ENCODE measurements around the gene MAP2. TPM values are rescaled to one million over a fixed set of nuclear protein-coding genes. Genes with fewer than 3 reads are reported as not detected.

MAP2 gene
- total and polyA plus RNA-seq, 2 donors (not counting 3 experiments of a cell fraction or from before 2014, with no cell fraction given): 19.4 to 46.1 TPM

DNA sequence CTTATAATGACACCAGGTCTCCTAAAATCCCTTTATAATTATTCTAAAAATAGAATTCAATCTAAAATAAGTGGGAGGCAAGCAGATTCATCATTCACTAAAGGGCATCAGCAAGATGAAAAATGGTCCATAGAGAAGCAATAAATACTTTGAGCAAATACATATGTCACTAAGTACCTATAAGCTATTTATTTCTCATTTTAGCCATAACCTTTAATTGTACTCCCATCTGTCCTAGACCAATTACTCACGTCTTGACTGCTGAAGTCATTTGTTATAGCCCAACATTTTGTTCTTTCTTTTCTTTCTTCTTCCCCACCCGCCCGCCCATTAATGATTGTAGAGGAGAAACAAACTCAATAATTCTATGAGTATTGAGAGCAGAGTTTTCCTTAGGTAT lies 105.7 kb downstream of the MAP2 start:
- Histone ChIP-seq H3K27me3 (ENCODE audit: control insufficient read depth in 2 of 2, insufficient read depth in 2 of 2, low read length in 2 of 2) (no peaks in the 10 kb centered on the region), H3K4me2 (ENCODE audit: insufficient read depth, low read length) (no peak overlapping the region), H3K9ac (replicated peaks; ENCODE audit: extremely low read depth, insufficient read depth, low read length) (no peak overlapping the region), H4K20me1 (replicated peaks; ENCODE audit: control insufficient read depth, extremely low read depth, insufficient read depth, low read length) (no peaks in the 10 kb centered on the region), H3K36me3 (ENCODE audit: control insufficient read depth in 2 of 2, extremely low read depth in 1 of 2, insufficient read depth in 2 of 2, low read length in 2 of 2) (no peaks in the 10 kb centered on the region), H3K79me2 (ENCODE audit: control insufficient read depth, insufficient read depth, low read length) (no peaks in the 10 kb centered on the region), H3K9me3 (replicated peaks; ENCODE audit: control insufficient read depth, insufficient read depth, low read length) (no peaks in the 10 kb centered on the region), H3K4me3 (replicated peaks in 1 of 3; ENCODE audit: insufficient read depth in 1 of 3, low read depth in 1 of 3, low read length in 3 of 3) (no peak overlapping the region), H3K27ac (ENCODE audit: insufficient read depth, low read depth, low read length) (no peak overlapping the region), H3K4me1 (ENCODE audit: control insufficient read depth, extremely low read depth, insufficient read depth, low read length) (peaks cover 27% of the 10 kb centered on the region), H3K9me1 (replicated peaks; ENCODE audit: control insufficient read depth, extremely low read depth, insufficient read depth, low read length) (no peaks in the 10 kb centered on the region), H2AFZ (ENCODE audit: low read depth, low read length) (no peak overlapping the region)
- FAIRE-seq (no peak), DNase-seq (ENCODE audit: low read depth, low spot score) (no peak)
- ChIA-PET POLR2A (no interaction called here), CTCF (interaction anchor here (0.9 kb wide), 1 partner anchor 45 kb away, joined by 3 read pairs; no protein-coding TSS in a partner anchor)
- dilution Hi-C loops (cut with MboI; ENCODE audit: extremely low pct_ligation_motif_present, low sequenced_read_pairs) (no loop called here), intact Hi-C loops (cut with micrococcal nuclease) (loop anchor here (10.0 kb wide), 1 partner anchor 645 kb away; the partner anchor contains the start of gene KANSL1L)
- BruUV-seq (replicated peaks): no TSS peak
- TF ChIP-seq JUN (IDR thresholded peaks at IDR 0.05; ENCODE audit: borderline replicate concordance, insufficient read depth, insufficient read length, low read depth): no peak
- TF ChIP-seq POLR2AphosphoS5 (IDR thresholded peaks at IDR 0.05; ENCODE audit: insufficient read depth, low read depth, low read length): no peak
- TF ChIP-seq GATA2 (IDR thresholded peaks at IDR 0.05; ENCODE audit: insufficient read depth, insufficient read length, low read depth, low read length): no peak
- TF ChIP-seq, protein P1, sequence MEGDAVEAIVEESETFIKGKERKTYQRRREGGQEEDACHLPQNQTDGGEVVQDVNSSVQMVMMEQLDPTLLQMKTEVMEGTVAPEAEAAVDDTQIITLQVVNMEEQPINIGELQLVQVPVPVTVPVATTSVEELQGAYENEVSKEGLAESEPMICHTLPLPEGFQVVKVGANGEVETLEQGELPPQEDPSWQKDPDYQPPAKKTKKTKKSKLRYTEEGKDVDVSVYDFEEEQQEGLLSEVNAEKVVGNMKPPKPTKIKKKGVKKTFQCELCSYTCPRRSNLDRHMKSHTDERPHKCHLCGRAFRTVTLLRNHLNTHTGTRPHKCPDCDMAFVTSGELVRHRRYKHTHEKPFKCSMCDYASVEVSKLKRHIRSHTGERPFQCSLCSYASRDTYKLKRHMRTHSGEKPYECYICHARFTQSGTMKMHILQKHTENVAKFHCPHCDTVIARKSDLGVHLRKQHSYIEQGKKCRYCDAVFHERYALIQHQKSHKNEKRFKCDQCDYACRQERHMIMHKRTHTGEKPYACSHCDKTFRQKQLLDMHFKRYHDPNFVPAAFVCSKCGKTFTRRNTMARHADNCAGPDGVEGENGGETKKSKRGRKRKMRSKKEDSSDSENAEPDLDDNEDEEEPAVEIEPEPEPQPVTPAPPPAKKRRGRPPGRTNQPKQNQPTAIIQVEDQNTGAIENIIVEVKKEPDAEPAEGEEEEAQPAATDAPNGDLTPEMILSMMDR (IDR thresholded peaks at IDR 0.05; ENCODE audit: extremely low read depth in 1 of 2, insufficient read depth in 1 of 2, low read depth in 1 of 2, low read length in 2 of 2): no peak

DNA sequence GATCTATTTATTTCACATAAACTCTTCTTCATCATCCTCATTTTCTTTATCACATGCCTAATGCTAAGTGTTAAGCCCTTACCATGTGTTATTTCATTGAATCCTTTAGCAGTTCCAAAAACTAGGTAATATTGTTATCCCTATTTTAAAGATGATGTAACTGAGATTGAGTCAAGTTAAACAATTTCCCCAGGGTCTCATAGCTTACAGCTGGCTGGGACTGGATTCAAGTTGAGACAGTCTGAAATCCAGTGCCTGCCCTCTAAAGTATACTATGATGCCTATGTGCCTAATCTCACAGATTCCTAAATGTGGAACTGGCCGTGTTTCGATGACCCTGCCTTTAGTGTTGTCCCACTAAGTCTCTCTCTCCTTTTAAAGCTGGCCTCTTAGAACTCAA lies 108.5 kb downstream of the MAP2 start:
- BruUV-seq (replicated peaks): no TSS peak

More for the DNA sequence above, 108.5 kb downstream of the MAP2 start:
- no peaks in the 10 kb centered on the region for H3K36me3 ChIP-seq (ENCODE audit: control insufficient read depth in 2 of 2, extremely low read depth in 1 of 2, insufficient read depth in 2 of 2, low read length in 2 of 2)
- no peaks in the 10 kb centered on the region for H3K79me2 ChIP-seq (ENCODE audit: control insufficient read depth, insufficient read depth, low read length)
- TF ChIP-seq, protein P1 (IDR thresholded peaks at IDR 0.05; ENCODE audit: extremely low read depth in 1 of 2, insufficient read depth in 1 of 2, low read depth in 1 of 2, low read length in 2 of 2): no peak
- TF ChIP-seq, protein P2, sequence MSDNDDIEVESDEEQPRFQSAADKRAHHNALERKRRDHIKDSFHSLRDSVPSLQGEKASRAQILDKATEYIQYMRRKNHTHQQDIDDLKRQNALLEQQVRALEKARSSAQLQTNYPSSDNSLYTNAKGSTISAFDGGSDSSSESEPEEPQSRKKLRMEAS (IDR thresholded peaks at IDR 0.05; ENCODE audit: insufficient read depth, insufficient read length): no peak
- TF ChIP-seq MYC (IDR thresholded peaks at IDR 0.05; ENCODE audit: low read depth, low read length) (no peak), POLR2AphosphoS5 (IDR thresholded peaks at IDR 0.05; ENCODE audit: insufficient read depth, low read depth, low read length) (no peak), FOS (IDR thresholded peaks at IDR 0.05; ENCODE audit: borderline replicate concordance, insufficient read depth, low read length) (no peak), GATA2 (IDR thresholded peaks at IDR 0.05; ENCODE audit: insufficient read depth, insufficient read length, low read depth, low read length) (no peak), EZH2 (IDR thresholded peaks at IDR 0.05; ENCODE audit: borderline replicate concordance, low read depth, low read length, severe bottlenecking) (no peak), JUN (IDR thresholded peaks at IDR 0.05; ENCODE audit: borderline replicate concordance, insufficient read depth, insufficient read length, low read depth) (no peak), POLR2A (IDR thresholded peaks at IDR 0.05; ENCODE audit: low read depth, low read length) (no peak)
- no peaks in the 10 kb centered on the region for H4K20me1 ChIP-seq (replicated peaks; ENCODE audit: control insufficient read depth, extremely low read depth, insufficient read depth, low read length)
- H3K4me3 ChIP-seq (replicated peaks in 1 of 3; ENCODE audit: insufficient read depth in 1 of 3, low read depth in 1 of 3, low read length in 3 of 3): no peak overlapping the region
- no peak for FAIRE-seq
- H3K9ac ChIP-seq (replicated peaks; ENCODE audit: extremely low read depth, insufficient read depth, low read length): no peak overlapping the region
- H2AFZ ChIP-seq (ENCODE audit: low read depth, low read length): no peak overlapping the region
- no peaks in the 10 kb centered on the region for H3K27me3 ChIP-seq (ENCODE audit: control insufficient read depth in 2 of 2, insufficient read depth in 2 of 2, low read length in 2 of 2)
- DNase-seq (ENCODE audit: low read depth, low spot score): no peak
- intact Hi-C loops (cut with micrococcal nuclease): no loop called here
- no peak overlapping the region for H3K4me2 ChIP-seq (ENCODE audit: insufficient read depth, low read length)
- H3K4me1 ChIP-seq (ENCODE audit: control insufficient read depth, extremely low read depth, insufficient read depth, low read length): peaks cover 2% of the 10 kb centered on the region
- H3K27ac ChIP-seq (ENCODE audit: insufficient read depth, low read depth, low read length): no peak overlapping the region
- no peaks in the 10 kb centered on the region for H3K9me1 ChIP-seq (replicated peaks; ENCODE audit: control insufficient read depth, extremely low read depth, insufficient read depth, low read length)
- POLR2A ChIA-PET: no interaction called here
- dilution Hi-C loops (cut with MboI; ENCODE audit: extremely low pct_ligation_motif_present, low sequenced_read_pairs): no loop called here
- CTCF ChIA-PET: interaction anchor here (1.0 to 1.9 kb wide), 2 partner anchors 17 to 107 kb away, joined by 3 to 17 read pairs; no protein-coding TSS in a partner anchor
- no peaks in the 10 kb centered on the region for H3K9me3 ChIP-seq (replicated peaks; ENCODE audit: control insufficient read depth, insufficient read depth, low read length)

Measured in endothelial cell of umbilical vein (primary cell).